OCI-LY3 (cell line): ENCODE data around the gene MYRF.

Experiments used
- EZH2phosphoT487 ChIP-seq: fragments of 200-600 bp; shearing (Covaris generic); IDR thresholded peaks from 2 replicates; pipeline ENCODE4 v1.6.1; 2018; ENCODE audit warnings: antibody characterized with exemption, mixed run types, low read depth
- TF ChIP-seq, protein P1 (sequence below): fragments of 200-600, 300-600 bp; sonication (generic); IDR thresholded peaks from 2 replicates; pipeline ENCODE4 v1.5.1; 2014; ENCODE audit warnings: antibody characterized with exemption, low read length, low read depth

DNA sequence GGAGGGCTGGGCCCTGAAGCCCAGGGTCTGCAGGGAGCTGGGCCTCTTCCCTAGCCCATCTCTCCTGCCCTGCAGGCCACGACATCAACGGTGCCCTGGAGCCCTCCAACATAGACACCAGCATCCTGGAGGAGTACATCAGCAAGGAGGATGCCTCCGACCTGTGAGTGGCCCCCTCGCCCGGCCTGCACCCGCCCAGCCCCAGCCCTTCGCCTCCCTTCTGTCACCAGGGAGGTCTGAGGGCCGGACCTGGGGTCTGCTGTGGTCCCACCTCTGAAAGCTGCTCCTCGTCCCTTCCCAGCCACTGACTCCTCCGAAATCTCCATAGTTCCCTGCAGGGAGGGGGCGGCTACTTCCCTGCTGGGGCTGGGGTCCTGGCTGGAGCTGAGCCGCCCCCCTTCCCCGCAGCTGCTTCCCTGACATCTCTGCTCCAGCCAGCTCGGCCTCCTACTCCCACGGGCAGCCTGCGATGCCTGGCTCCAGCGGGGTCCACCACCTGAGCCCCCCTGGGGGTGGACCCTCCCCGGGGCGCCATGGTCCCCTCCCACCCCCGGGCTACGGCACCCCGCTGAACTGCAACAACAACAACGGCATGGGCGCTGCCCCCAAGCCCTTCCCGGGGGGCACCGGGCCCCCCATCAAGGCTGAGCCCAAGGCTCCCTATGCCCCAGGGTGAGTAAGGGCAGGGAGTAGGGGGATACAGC lies 13.3 kb downstream of the MYRF start:
- no peak for TF ChIP-seq EZH2phosphoT487
- TF ChIP-seq, protein P1, sequence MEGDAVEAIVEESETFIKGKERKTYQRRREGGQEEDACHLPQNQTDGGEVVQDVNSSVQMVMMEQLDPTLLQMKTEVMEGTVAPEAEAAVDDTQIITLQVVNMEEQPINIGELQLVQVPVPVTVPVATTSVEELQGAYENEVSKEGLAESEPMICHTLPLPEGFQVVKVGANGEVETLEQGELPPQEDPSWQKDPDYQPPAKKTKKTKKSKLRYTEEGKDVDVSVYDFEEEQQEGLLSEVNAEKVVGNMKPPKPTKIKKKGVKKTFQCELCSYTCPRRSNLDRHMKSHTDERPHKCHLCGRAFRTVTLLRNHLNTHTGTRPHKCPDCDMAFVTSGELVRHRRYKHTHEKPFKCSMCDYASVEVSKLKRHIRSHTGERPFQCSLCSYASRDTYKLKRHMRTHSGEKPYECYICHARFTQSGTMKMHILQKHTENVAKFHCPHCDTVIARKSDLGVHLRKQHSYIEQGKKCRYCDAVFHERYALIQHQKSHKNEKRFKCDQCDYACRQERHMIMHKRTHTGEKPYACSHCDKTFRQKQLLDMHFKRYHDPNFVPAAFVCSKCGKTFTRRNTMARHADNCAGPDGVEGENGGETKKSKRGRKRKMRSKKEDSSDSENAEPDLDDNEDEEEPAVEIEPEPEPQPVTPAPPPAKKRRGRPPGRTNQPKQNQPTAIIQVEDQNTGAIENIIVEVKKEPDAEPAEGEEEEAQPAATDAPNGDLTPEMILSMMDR = no peak
